NCI-H1105 (cell line): ENCODE data around the gene PTH1R.

Source experiments
- DNase-seq: peaks from one replicate; lab custom pipeline; 2025; lab: John Stamatoyannopoulos, UW

PTH1R gene

DNA sequence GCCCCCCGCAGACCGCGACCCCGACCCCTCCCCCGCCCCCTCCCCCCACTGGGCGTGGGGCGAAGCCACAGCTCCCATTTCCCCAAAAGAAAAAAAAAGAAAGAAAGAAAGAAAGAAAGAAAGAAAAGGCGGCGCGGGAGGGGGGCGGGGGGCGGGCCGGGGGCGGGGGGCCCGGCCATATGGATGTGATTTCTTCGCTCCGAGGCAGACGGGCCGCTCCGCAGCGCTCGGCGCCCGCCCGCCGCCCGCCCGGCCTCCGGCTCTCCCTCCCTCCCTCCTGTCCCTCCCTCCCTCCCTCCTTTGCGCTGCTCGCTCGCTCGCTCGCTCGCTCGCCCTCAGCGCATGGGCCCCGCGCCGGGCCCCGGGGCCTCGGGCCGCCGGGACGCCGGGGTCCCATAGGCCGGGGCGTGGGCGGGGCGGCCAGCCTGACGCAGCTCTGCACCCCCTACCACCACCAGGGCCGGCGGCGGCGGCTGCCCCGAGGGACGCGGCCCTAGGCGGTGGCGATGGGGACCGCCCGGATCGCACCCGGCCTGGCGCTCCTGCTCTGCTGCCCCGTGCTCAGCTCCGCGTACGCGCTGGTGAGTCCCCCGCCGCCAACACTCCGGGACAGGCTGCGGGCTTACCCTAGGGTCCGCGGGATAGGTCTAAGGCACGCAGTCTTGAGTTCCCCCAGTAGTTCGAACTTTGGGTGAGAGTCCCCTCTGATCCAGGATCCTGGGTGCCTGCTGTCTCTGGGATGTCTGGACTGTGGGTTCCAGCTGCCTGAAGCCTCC, 5.7 kb downstream of the PTH1R start:
- DNase-seq: no peak

DNA sequence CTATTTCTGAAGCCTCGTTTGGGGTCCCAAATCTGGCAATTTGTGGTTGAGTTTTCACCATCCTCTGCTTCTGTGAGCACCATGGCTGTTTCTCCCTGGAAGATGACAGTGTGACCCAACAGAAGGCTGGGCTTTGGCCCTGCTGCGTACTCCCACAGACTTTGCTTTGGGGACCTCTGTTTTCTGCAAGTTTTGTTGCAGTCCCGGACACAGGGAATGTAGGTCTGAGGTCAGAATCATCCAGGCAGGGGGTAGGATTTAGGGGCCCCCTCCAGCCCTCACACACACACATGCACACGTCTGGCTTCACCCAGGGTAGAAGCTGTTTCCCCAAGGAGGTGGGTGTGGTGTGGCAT, 6.3 kb downstream of the PTH1R start:
- no peak for DNase-seq

- DNase-seq: no peak
These were observed 6.9 kb downstream of the PTH1R start for GRCh38 chr3:46884427-46884826.

DNA sequence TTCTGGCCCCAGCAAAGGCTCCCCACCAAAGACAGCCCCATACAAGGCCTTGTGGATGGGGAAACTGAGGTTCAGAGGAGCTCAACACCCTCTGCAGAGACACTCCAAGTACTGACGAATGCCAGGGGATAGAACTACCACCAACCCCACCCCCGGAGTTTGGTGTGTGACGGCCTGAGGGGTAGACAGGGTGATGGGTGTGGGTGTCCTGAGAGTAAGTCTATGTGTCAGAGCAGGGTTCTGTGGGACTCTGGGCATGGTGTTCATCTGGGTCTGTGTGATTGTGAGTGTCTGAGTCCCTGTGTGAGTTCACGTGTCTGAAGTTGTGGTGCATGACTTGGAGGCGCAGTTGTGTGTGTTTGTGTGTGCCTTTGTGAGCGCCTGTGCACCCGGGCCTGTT, 7.4 kb downstream of the PTH1R start:
- DNase-seq: no peak

- no peak for DNase-seq
These were observed 8.1 kb downstream of the PTH1R start for GRCh38 chr3:46885612-46886011.

DNA sequence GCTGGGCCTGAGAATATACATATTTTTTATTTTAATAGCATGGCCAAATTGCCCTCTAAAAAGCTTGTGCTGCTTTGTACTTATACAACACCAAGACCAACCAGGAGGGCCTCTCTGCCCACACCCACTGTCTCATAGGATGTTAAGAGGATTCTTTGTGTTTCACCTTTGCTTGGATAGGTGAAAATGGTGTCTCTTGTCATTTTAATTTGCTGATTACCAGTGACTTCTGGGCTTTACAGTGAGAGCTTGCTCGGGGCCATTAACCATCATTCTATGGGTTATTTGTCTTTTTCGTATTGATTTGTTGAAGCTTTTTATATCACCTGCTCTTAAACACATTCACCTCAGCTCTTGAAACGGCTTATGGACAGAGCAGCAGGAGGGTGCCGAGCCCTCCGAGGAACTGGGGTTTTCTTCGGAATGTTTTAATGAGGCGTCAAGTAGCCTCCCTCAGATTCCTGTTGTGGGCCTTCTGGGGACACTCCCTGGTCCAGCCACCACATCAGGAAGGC, 10.5 kb downstream of the PTH1R start:
- DNase-seq: no peak

GRCh38 chr3:46888705-46889104, 11.2 kb downstream of the PTH1R start:
- DNase-seq: no peak

DNA sequence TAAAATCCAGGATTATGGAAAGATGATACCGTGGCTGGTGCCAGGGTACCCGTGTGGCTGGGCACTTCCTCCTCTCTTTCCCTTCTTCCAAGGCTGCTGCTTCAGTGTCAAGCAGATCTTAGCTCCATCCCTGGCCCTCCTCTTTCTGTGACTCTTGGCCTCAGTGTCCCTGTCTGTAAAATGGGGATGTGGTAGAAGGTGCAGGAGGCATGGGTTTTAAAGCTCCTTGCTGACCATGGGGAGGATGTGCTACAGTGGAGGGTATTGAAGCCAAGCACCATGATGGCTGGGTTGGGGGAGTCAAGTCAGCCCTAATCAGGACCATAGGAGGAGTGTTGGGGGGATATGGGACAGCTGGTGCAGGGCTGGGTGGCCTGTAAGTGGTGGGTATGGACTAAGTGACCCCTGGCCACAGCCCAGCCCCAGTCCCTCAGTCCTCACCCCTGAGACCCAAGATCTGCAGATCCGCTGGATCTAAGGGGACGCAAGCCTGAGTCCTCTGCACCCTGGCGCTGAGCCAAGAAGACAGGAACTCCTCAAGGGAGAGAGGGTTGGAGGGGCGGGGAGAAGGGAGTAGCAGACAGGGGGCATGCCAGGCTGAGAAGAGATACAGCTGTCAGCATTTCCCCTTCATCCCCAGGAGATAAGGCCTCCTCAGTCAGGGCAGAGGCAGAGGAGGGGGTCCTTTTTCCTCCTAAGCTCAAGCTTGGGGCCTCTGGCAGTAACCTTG, 12.0 kb downstream of the PTH1R start:
- DNase-seq: no peak

- DNase-seq: no peak
These were observed 12.6 kb downstream of the PTH1R start for GRCh38 chr3:46890132-46890531.

DNA sequence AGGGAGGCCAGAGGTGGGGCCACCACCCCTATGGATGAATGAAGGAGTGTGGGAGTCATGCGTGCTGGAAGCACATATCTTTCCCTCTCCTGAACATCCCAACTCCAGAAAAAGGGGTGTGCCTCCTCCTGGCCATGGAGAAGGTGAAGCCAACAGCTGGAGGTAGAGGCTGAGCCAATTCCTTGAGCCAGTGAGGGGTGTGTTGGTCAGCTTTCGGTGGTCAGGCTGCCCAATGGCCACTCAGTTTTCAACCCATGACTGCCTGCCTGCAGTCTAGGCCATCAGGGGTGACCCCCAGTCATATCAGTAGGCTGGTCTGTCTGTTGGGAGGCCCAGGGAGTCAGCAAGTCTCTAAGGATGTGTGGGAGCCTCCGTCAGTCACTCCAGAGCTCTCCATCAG, 13.6 kb downstream of the PTH1R start:
- DNase-seq: no peak

- DNase-seq: no peak
These were observed 15.0 kb downstream of the PTH1R start for GRCh38 chr3:46892285-46893145.

DNA sequence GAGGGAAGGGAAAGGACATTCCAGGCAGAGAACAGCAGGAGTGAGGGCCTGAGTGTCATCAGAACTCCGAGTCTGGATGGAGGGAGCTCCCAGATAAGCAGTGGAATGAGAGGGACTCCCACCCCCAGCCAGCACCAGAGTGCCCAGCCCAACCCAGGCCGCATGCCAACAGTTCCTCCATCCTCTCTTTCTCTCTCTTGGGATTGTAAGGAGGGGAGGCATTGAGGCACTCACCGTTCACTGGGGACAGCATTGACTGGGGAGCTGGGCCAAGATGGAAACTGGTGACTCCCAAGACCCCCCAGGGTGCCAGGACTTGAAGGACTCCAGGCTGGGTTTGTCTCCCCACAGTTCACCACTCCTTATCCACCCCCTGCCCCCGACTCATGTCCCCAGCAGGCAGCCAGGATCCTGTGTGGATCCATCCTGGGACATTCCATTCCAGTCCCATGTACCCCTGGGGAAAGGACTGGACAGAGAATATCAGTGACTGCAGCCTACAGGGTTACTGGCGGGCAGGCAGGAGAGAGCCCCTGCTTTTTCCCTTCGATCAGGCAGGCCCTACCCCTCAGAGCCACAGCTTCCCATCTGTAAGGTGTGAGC, 15.7 kb downstream of the PTH1R start:
- no peak for DNase-seq

DNA sequence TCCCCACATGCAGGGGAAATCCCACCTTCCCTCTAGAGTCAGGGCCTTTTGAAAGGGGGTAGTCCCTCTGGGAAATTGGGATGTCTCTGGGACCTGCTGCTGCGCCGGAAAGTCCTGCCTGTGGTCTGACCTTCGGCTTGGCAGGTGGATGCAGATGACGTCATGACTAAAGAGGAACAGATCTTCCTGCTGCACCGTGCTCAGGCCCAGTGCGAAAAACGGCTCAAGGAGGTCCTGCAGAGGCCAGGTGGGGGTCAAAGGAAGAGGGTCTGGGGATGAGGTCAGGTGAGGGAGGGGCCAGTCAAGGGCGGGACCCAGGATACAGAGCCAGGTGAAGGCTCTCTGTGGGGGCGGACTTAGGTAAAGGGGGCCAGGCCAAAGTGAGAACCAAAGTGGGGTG, 16.2 kb downstream of the PTH1R start:
- no peak for DNase-seq

DNA sequence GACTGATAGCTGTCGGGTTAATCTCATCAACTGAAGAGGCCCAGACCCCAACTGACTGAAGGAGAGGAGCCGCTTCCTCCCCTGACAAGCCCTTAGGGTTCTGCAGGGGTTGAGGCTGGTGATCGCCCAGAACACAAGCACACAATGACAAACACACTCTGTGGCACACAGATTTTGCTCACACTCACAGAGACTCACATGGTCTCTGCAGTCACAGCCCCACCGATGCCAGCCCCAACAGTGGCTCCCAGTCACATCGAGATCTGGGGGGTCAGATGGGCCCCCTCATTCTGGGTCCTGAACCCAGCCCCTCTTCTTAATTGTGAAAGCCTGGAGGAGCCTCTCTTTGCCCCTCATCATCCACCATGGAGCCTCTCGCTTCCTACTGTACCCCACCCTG, 16.7 kb downstream of the PTH1R start:
- DNase-seq: no peak

DNA sequence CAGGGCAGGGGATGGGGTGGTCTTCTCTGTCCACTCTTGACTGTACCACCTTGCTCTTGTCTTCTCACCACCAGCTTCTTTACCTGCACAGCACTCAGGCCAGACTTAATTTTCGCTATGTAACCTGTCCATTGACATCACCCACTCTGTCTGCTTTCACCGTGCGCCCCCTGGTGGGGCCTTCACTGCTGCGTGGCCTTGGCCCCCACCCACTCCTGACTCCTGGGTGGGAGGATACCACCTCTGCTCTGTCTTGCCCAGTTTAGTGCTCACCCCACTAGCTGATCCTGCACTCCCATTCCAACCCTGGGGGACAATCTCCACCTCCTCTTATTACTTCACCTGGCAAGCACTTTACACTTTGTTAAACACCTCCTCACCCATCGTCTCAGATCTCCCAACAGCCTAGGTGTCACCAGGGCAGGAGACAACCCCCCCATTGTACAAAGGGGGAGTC, 17.7 kb downstream of the PTH1R start:
- no peak for DNase-seq

GRCh38 chr3:46895761-46896160, 18.2 kb downstream of the PTH1R start:
- DNase-seq: no peak

GRCh38 chr3:46896386-46896785, 18.9 kb downstream of the PTH1R start:
- DNase-seq: no peak

DNA sequence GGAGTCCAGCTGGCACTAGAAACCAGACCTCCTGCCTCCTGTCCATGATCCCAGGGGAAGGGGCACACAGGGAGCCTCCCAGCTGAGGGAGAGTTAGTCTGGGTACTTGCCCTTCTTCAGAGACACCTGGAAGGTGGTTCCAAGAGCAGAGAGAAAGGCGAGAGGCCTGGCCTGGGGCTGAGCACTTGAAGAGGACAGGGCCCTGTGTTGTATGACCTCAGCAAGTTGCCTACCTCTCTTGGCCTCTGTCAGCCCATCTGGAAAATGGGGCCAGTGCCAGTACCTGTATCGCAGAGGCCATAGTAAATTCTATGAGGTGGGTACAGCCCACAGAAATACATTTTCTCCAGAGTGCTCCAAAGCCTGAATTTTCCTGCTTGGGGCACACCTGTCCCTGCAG, 19.5 kb downstream of the PTH1R start:
- DNase-seq: no peak

DNA sequence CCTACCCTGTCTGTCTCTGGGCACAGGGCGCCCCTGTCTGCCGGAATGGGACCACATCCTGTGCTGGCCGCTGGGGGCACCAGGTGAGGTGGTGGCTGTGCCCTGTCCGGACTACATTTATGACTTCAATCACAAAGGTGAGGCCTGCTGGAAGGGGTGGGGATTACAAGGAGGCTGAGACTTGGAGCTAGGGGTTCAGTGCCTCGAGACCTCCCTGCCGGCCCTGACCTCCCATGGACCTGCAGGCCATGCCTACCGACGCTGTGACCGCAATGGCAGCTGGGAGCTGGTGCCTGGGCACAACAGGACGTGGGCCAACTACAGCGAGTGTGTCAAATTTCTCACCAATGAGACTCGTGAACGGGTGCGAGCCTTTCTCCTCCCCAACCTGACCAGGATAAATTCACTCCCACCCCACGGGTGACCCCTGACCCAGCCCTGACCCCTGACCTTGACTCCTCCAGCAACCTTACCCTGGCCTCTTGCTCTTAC, 20.4 kb downstream of the PTH1R start:
- no peak for DNase-seq

GRCh38 chr3:46898321-46899150, 21.0 kb downstream of the PTH1R start:
- DNase-seq: no peak
